H9 (cell line): ENCODE data around the gene NSF. TPM values are rescaled to one million over a fixed set of nuclear protein-coding genes. Genes with fewer than 3 reads are reported as not detected.
"Not testable (repeated sequence)": the region's sequence is repeated elsewhere in the genome, so short reads cannot be mapped to it uniquely, and the experiment has no call there.

Experiments used
- DNase-seq: peaks from one replicate; pipeline ENCODE4 v3.0.0-alpha.2; 2017
- H2AFZ ChIP-seq: one replicate; pipeline ENCODE4 v1.6.1; 2013; ENCODE audit warnings: mild to moderate bottlenecking, low read length, control low read depth, moderate library complexity
- H2AK5ac ChIP-seq: 2 replicates; pipeline ENCODE4 v1.6.1; 2013; ENCODE audit warnings: low read length, control low read depth, mixed read lengths; ENCODE audit not compliant: insufficient read length
- H2BK120ac ChIP-seq: one replicate; pipeline ENCODE4 v1.6.1; 2013; ENCODE audit warnings: low read depth, mild to moderate bottlenecking, low read length, control low read depth, inconsistent platforms; ENCODE audit not compliant: poor library complexity, severe bottlenecking
- H2BK12ac ChIP-seq: 2 replicates; pipeline ENCODE4 v1.6.1; 2013; ENCODE audit warnings: low read length, control low read depth, mixed read lengths, low read depth; ENCODE audit not compliant: insufficient read length
- H2BK15ac ChIP-seq: 2 replicates; pipeline ENCODE4 v1.6.1; 2013; ENCODE audit warnings: low read depth, low read length, control low read depth
- H2BK20ac ChIP-seq: one replicate; pipeline ENCODE4 v1.6.1; 2013; ENCODE audit warnings: low read depth, mild to moderate bottlenecking, low read length, control low read depth, inconsistent platforms; ENCODE audit not compliant: poor library complexity, severe bottlenecking
- H2BK5ac ChIP-seq: 2 replicates; pipeline ENCODE4 v1.6.1; 2013; ENCODE audit warnings: low read length, control low read depth, mixed read lengths; ENCODE audit not compliant: insufficient read length
- H3K14ac ChIP-seq: 2 replicates; pipeline ENCODE4 v1.6.1; 2013; ENCODE audit warnings: low read length, control low read depth; ENCODE audit not compliant: insufficient read depth
- H3K18ac ChIP-seq: 2 replicates; pipeline ENCODE4 v1.6.1; 2013; ENCODE audit warnings: low read depth, mild to moderate bottlenecking, mixed read lengths, low read length, control low read depth; ENCODE audit not compliant: insufficient read length
- H3K23ac ChIP-seq: 2 replicates; pipeline ENCODE4 v1.6.1; 2013; ENCODE audit warnings: low read length, control low read depth, mixed read lengths, low read depth; ENCODE audit not compliant: insufficient read length
- H3K23me2 ChIP-seq: 2 replicates; pipeline ENCODE4 v1.6.1; 2013; ENCODE audit warnings: low read depth, mild to moderate bottlenecking, mixed read lengths, low read length, control low read depth; ENCODE audit not compliant: insufficient read length, poor library complexity, severe bottlenecking
- H3K27ac ChIP-seq: 2 replicates; pipeline ENCODE4 v1.5.1; 2013; ENCODE audit warnings: low read length, control low read depth, mixed read lengths, low read depth; ENCODE audit not compliant: insufficient read length
- H3K27me3 ChIP-seq: 2 replicates; pipeline ENCODE4 v1.6.1; 2013; ENCODE audit warnings: low read length, control low read depth, inconsistent platforms; ENCODE audit not compliant: insufficient read depth
- H3K4ac ChIP-seq: 2 replicates; pipeline ENCODE4 v1.6.1; 2013; ENCODE audit warnings: low read depth, mild to moderate bottlenecking, control low read depth, inconsistent platforms, low read length, moderate library complexity
- H3K4me1 ChIP-seq: 2 replicates; pipeline ENCODE4 v1.6.1; 2013; ENCODE audit warnings: low read length, control low read depth, inconsistent platforms; ENCODE audit not compliant: insufficient read depth
- H3K4me2 ChIP-seq: 2 replicates; pipeline ENCODE4 v1.6.1; 2013; ENCODE audit warnings: low read length, control low read depth, mixed read lengths; ENCODE audit not compliant: insufficient read length, insufficient read depth
- H3K56ac ChIP-seq: 2 replicates; pipeline ENCODE4 v1.6.1; 2013; ENCODE audit warnings: low read depth, mild to moderate bottlenecking, mixed read lengths, low read length, control low read depth; ENCODE audit not compliant: insufficient read length
- H3K79me1 ChIP-seq: 2 replicates; pipeline ENCODE4 v1.6.1; 2013; ENCODE audit warnings: low read depth, mild to moderate bottlenecking, moderate library complexity, low read length, control low read depth, inconsistent platforms; ENCODE audit not compliant: insufficient read depth, poor library complexity, severe bottlenecking
- H3K79me2 ChIP-seq: 2 replicates; pipeline ENCODE4 v1.6.1; 2013; ENCODE audit warnings: low read length, control low read depth, inconsistent platforms; ENCODE audit not compliant: insufficient read depth
- H3K9ac ChIP-seq: 2 replicates; pipeline ENCODE4 v1.6.1; 2013; ENCODE audit warnings: low read length, control low read depth, mixed read lengths; ENCODE audit not compliant: insufficient read length; ENCODE audit errors: extremely low read depth
- H3K9me3 ChIP-seq: one replicate; pipeline ENCODE4 v1.6.1; 2013; ENCODE audit warnings: low read depth, low read length, inconsistent platforms; ENCODE audit not compliant: control insufficient read depth
- H3T11ph ChIP-seq: one replicate; pipeline ENCODE4 v1.6.1; 2013; ENCODE audit warnings: mild to moderate bottlenecking, low read length, control low read depth, inconsistent platforms
- H4K20me1 ChIP-seq: one replicate; pipeline ENCODE4 v1.6.1; 2013; ENCODE audit not compliant: control insufficient read depth, insufficient read length, insufficient read depth
- H4K5ac ChIP-seq: 2 replicates; pipeline ENCODE4 v1.6.1; 2013; ENCODE audit warnings: low read depth, mild to moderate bottlenecking, mixed read lengths, low read length, control low read depth; ENCODE audit not compliant: insufficient read length
- H4K8ac ChIP-seq: replicated peaks from 2 replicates; pipeline ENCODE4 v1.6.1; 2013; ENCODE audit warnings: low read length, control low read depth, mixed read lengths, low read depth; ENCODE audit not compliant: insufficient read length
- H4K91ac ChIP-seq: 2 replicates; pipeline ENCODE4 v1.6.1; 2013; ENCODE audit warnings: low read depth, mild to moderate bottlenecking, moderate library complexity, mixed read lengths, low read length, control low read depth; ENCODE audit not compliant: insufficient read length
- H3K27ac Mint-ChIP-seq, 3 experiments: 2 replicates in 2 of 3; 3 replicates in 1 of 3; pipeline ENCODE4 v1.8.0; 2020 to 2021; ENCODE audit warnings: mixed read lengths in 3 of 3, mild to moderate bottlenecking in 1 of 3, moderate library complexity in 1 of 3
- H3K27me3 Mint-ChIP-seq: 2 replicates; pipeline ENCODE4 v1.8.0; 2021; ENCODE audit warnings: low read depth, mild to moderate bottlenecking, moderate library complexity, mixed read lengths
- H3K36me3 Mint-ChIP-seq, 3 experiments: 2 replicates in 2 of 3; 3 replicates in 1 of 3; pipeline ENCODE4 v1.8.0; 2020 to 2021; ENCODE audit warnings: low read depth in 3 of 3, mixed read lengths in 3 of 3; ENCODE audit not compliant: insufficient read depth in 1 of 3
- H3K4me1 Mint-ChIP-seq, 2 experiments: 2 replicates each; pipeline ENCODE4 v1.8.0; 2020; ENCODE audit warnings: mixed read lengths in 2 of 2
- H3K4me3 Mint-ChIP-seq, 2 experiments: 2 replicates in 1 of 2; 3 replicates in 1 of 2; pipeline ENCODE4 v1.8.0; 2020 to 2021; ENCODE audit warnings: mild to moderate bottlenecking in 2 of 2, mixed read lengths in 2 of 2, moderate library complexity in 1 of 2
- H3K9me3 Mint-ChIP-seq, 2 experiments: 2 replicates in 1 of 2; 3 replicates in 1 of 2; pipeline ENCODE4 v1.8.0; 2020; ENCODE audit warnings: mild to moderate bottlenecking in 2 of 2, mixed read lengths in 2 of 2, moderate library complexity in 1 of 2
- CTCF ChIP-seq: fragments of 200-600 bp; sonication (generic); conservative IDR thresholded peaks from 3 replicates; pipeline ENCODE4 v1.8.0; 2021; ENCODE audit warnings: antibody characterized with exemption, mild to moderate bottlenecking
- WGBS: extraction: QIAGEN DNeasy Blood & Tissue Kit; methylation state at CpG from one replicate; pipeline ENCODE4 v1.1.7; 2013; ENCODE audit warnings: missing lambda C conversion rate, low lambda C conversion rate, mixed read lengths; ENCODE audit not compliant: insufficient read length; ENCODE audit errors: extremely low coverage; 5-methylcytosine and 5-hydroxymethylcytosine counted together
- total RNA-seq: library from RNA; stranded (reverse); gene quantifications from 2 replicates; pipeline ENCODE4 v1.2.1, GENCODE V29; 2021

Gene NSF
- total RNA-seq, 1 experiment from 2014 or later: 36.4 TPM

- H3K4me3 Mint-ChIP-seq, H3K9ac ChIP-seq, H3K23ac ChIP-seq, H3K27me3 ChIP-seq, H4K91ac ChIP-seq, H3K27ac Mint-ChIP-seq, H3K27me3 Mint-ChIP-seq, H2BK15ac ChIP-seq, H3K27ac ChIP-seq, H3K4me2 ChIP-seq, H3K9me3 Mint-ChIP-seq, H3K14ac ChIP-seq, H2AFZ ChIP-seq, H3K23me2 ChIP-seq, H3K4me1 Mint-ChIP-seq, H2AK5ac ChIP-seq, H3K4me1 ChIP-seq, H3K36me3 Mint-ChIP-seq, H2BK5ac ChIP-seq, H2BK20ac ChIP-seq, H4K5ac ChIP-seq, DNase-seq, H3K56ac ChIP-seq, H3K79me2 ChIP-seq, H3K18ac ChIP-seq, H4K20me1 ChIP-seq, H3K9me3 ChIP-seq, H3K79me1 ChIP-seq, H4K8ac ChIP-seq, H2BK120ac ChIP-seq, H3K4ac ChIP-seq, H3T11ph ChIP-seq, H2BK12ac ChIP-seq: not testable (repeated sequence)
- WGBS: no CpG with 5 or more reads among the region's 2 CpGs
- peak; percentile 19; the same call in 1 of the 3 replicates for TF ChIP-seq CTCF
These were observed 51.6 kb downstream of the NSF start for GRCh38 chr17:46641861-46642656.

- H3K23ac ChIP-seq, H3K9me3 ChIP-seq, H4K20me1 ChIP-seq, H3K56ac ChIP-seq, H3K79me2 ChIP-seq, H4K91ac ChIP-seq, H3K27me3 Mint-ChIP-seq, DNase-seq, H2BK12ac ChIP-seq, H3K9ac ChIP-seq, H3K4me3 Mint-ChIP-seq, H3K18ac ChIP-seq, H3K14ac ChIP-seq, H2BK5ac ChIP-seq, H3K23me2 ChIP-seq, H3K9me3 Mint-ChIP-seq, H2BK120ac ChIP-seq, H2AFZ ChIP-seq, H3K4me2 ChIP-seq, H2AK5ac ChIP-seq, H3K4me1 ChIP-seq, H3K4ac ChIP-seq, H4K5ac ChIP-seq, H2BK15ac ChIP-seq, H3K79me1 ChIP-seq, H3K27ac ChIP-seq, H3K27ac Mint-ChIP-seq, H3K4me1 Mint-ChIP-seq, H2BK20ac ChIP-seq, H4K8ac ChIP-seq, H3K27me3 ChIP-seq, H3T11ph ChIP-seq, H3K36me3 Mint-ChIP-seq: not testable (repeated sequence)
- no CpG with 5 or more reads among the region's 2 CpGs for WGBS
These were observed 56.8 kb downstream of the NSF start for GRCh38 chr17:46647251-46647650.
